ENCODE measurements around the gene ANO2.

DNA sequence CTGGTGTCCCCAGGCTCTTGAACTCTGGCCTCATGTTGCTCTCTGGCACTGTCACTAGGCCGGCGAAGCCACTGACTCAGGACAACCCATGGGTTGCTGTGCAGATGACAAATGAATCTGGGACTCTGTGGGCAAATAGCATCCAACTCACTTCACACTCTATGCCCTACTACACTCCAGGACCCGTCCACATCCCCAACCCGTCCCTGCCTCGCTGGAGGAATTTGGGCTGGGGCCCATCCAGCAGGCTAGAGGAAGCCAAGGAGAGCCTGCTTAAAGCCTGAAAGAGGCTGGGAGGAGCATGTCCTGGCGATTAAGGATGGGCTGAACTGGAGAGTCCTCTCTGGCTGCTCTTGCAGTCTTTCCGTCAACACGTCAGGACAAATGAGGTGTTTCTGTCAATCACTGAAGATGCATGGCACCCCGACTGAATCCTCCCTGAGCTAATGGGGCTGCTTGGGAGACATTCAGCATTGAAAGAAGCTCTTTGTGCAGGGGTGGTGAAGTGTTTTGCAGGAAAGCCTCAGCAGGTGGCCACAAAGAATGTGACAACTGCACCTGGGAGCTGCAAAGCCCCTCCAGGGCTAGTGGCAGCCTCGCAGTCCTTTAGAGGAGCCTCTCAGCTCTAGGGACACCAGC lies 71.7 kb downstream of the ANO2 start:
- TF ChIP-seq MXI1 (conservative IDR thresholded peaks at IDR 0.05; ENCODE audit: poor library complexity, severe bottlenecking) (no peak), POLR2AphosphoS5 (IDR thresholded peaks at IDR 0.05) (no peak), TAF1 (IDR thresholded peaks at IDR 0.05; ENCODE audit: low read depth) (no peak)
- TF ChIP-seq, protein P1, sequence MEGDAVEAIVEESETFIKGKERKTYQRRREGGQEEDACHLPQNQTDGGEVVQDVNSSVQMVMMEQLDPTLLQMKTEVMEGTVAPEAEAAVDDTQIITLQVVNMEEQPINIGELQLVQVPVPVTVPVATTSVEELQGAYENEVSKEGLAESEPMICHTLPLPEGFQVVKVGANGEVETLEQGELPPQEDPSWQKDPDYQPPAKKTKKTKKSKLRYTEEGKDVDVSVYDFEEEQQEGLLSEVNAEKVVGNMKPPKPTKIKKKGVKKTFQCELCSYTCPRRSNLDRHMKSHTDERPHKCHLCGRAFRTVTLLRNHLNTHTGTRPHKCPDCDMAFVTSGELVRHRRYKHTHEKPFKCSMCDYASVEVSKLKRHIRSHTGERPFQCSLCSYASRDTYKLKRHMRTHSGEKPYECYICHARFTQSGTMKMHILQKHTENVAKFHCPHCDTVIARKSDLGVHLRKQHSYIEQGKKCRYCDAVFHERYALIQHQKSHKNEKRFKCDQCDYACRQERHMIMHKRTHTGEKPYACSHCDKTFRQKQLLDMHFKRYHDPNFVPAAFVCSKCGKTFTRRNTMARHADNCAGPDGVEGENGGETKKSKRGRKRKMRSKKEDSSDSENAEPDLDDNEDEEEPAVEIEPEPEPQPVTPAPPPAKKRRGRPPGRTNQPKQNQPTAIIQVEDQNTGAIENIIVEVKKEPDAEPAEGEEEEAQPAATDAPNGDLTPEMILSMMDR (IDR thresholded peaks at IDR 0.05; ENCODE audit: poor library complexity, severe bottlenecking): no peak

All from neural cell (in vitro differentiated cells).